ENCODE data around the gene SFI1.
"Not testable (repeated sequence)": the region's sequence is repeated elsewhere in the genome, so short reads cannot be mapped to it uniquely, and the experiment has no call there.

Gene SFI1

GRCh38 chr22:31493355-31493754, 3.0 kb upstream of the SFI1 start:
- H3K9me3 ChIP-seq (ENCODE audit: insufficient read depth, low read depth, low read length); H3K27ac ChIP-seq (ENCODE audit: low read length); H3K4me3 ChIP-seq (ENCODE audit: low read length); H3K9ac ChIP-seq (ENCODE audit: low read depth, low read length); H3K36me3 ChIP-seq (ENCODE audit: insufficient read depth, low read depth, low read length): not testable (repeated sequence)
- peaks cover 14% of the 10 kb centered on the region for H3K4me1 ChIP-seq (ENCODE audit: insufficient read depth, low read length)
- peaks cover 18% of the 10 kb centered on the region; the same call in 1 of the 2 replicates for H3K27me3 ChIP-seq (ENCODE audit: insufficient read depth, low read length)

- Histone ChIP-seq H3K27ac (ENCODE audit: low read length) (no peak overlapping the region), H3K9ac (ENCODE audit: low read depth, low read length) (peak overlapping the region; percentile 77; the same call in 1 of the 2 replicates), H3K9me3 (ENCODE audit: insufficient read depth, low read depth, low read length) (peaks cover 4% of the 10 kb centered on the region; the same call in 1 of the 2 replicates), H3K36me3 (ENCODE audit: insufficient read depth, low read depth, low read length) (no peaks in the 10 kb centered on the region), H3K4me3 (ENCODE audit: low read length) (peak overlapping the region; percentile 76), H3K4me1 (ENCODE audit: insufficient read depth, low read length) (peaks cover 11% of the 10 kb centered on the region; the same call in 1 of the 2 replicates), H3K27me3 (ENCODE audit: insufficient read depth, low read length) (peaks cover 18% of the 10 kb centered on the region; the same call in 1 of the 2 replicates)
These were observed 993 bp upstream of the SFI1 start for GRCh38 chr22:31495343-31495742.

- Histone ChIP-seq H3K4me1 (ENCODE audit: insufficient read depth, low read length) (peaks cover 5% of the 10 kb centered on the region; the same call in 1 of the 2 replicates), H3K9ac (ENCODE audit: low read depth, low read length) (peak overlapping the region; percentile 77; the same call in 1 of the 2 replicates), H3K36me3 (ENCODE audit: insufficient read depth, low read depth, low read length) (no peaks in the 10 kb centered on the region), H3K27ac (ENCODE audit: low read length) (no peak overlapping the region), H3K4me3 (ENCODE audit: low read length) (peak overlapping the region; percentile 76), H3K27me3 (ENCODE audit: insufficient read depth, low read length) (peaks cover 18% of the 10 kb centered on the region; the same call in 1 of the 2 replicates), H3K9me3 (ENCODE audit: insufficient read depth, low read depth, low read length) (peaks cover 4% of the 10 kb centered on the region; the same call in 1 of the 2 replicates)
These were observed 405 bp downstream of the SFI1 start for GRCh38 chr22:31496735-31497146.

- H3K36me3 ChIP-seq (ENCODE audit: insufficient read depth, low read depth, low read length) = no peaks in the 10 kb centered on the region
- no peak overlapping the region for H3K27ac ChIP-seq (ENCODE audit: low read length)
- peaks cover 4% of the 10 kb centered on the region; the same call in 1 of the 2 replicates for H3K9me3 ChIP-seq (ENCODE audit: insufficient read depth, low read depth, low read length)
- peaks cover 5% of the 10 kb centered on the region; the same call in 1 of the 2 replicates for H3K4me1 ChIP-seq (ENCODE audit: insufficient read depth, low read length)
- H3K9ac ChIP-seq (ENCODE audit: low read depth, low read length) = peak overlapping the region; percentile 77; the same call in 1 of the 2 replicates
- H3K27me3 ChIP-seq (ENCODE audit: insufficient read depth, low read length) = peaks cover 12% of the 10 kb centered on the region; the same call in 1 of the 2 replicates
- H3K4me3 ChIP-seq (ENCODE audit: low read length) = peak overlapping the region; percentile 76
These were observed 1.0 kb downstream of the SFI1 start for GRCh38 chr22:31497148-31497938.

GRCh38 chr22:31501738-31502137, 5.4 kb downstream of the SFI1 start:
- Histone ChIP-seq H3K4me1 (ENCODE audit: insufficient read depth, low read length) (peaks cover 5% of the 10 kb centered on the region; the same call in 1 of the 2 replicates), H3K27ac (ENCODE audit: low read length) (no peak overlapping the region), H3K36me3 (ENCODE audit: insufficient read depth, low read depth, low read length) (no peaks in the 10 kb centered on the region), H3K9me3 (ENCODE audit: insufficient read depth, low read depth, low read length) (peaks cover 4% of the 10 kb centered on the region; the same call in 1 of the 2 replicates), H3K27me3 (ENCODE audit: insufficient read depth, low read length) (peaks cover 10% of the 10 kb centered on the region; the same call in 1 of the 2 replicates), H3K4me3 (ENCODE audit: low read length) (no peak overlapping the region), H3K9ac (ENCODE audit: low read depth, low read length) (no peak overlapping the region)

- Histone ChIP-seq H3K9me3 (ENCODE audit: insufficient read depth, low read depth, low read length) (0 out of 2 replicates have a peak, but pooled peaks cover 3% of the 10 kb centered on the region), H3K36me3 (ENCODE audit: insufficient read depth, low read depth, low read length) (no peaks in the 10 kb centered on the region), H3K9ac (ENCODE audit: low read depth, low read length) (no peak overlapping the region), H3K4me1 (ENCODE audit: insufficient read depth, low read length) (no peaks in the 10 kb centered on the region), H3K27ac (ENCODE audit: low read length) (no peak overlapping the region), H3K4me3 (ENCODE audit: low read length) (no peak overlapping the region), H3K27me3 (ENCODE audit: insufficient read depth, low read length) (no peaks in the 10 kb centered on the region)
These were observed 7.1 kb downstream of the SFI1 start for GRCh38 chr22:31503211-31503964.

GRCh38 chr22:31504282-31504681, 7.9 kb downstream of the SFI1 start:
- H3K9ac ChIP-seq (ENCODE audit: low read depth, low read length) = no peak overlapping the region
- H3K4me1 ChIP-seq (ENCODE audit: insufficient read depth, low read length) = no peaks in the 10 kb centered on the region
- no peaks in the 10 kb centered on the region for H3K27me3 ChIP-seq (ENCODE audit: insufficient read depth, low read length)
- H3K36me3 ChIP-seq (ENCODE audit: insufficient read depth, low read depth, low read length) = no peaks in the 10 kb centered on the region
- 0 out of 2 replicates have a peak, but pooled peaks cover 3% of the 10 kb centered on the region for H3K9me3 ChIP-seq (ENCODE audit: insufficient read depth, low read depth, low read length)
- no peak overlapping the region for H3K27ac ChIP-seq (ENCODE audit: low read length)
- H3K4me3 ChIP-seq (ENCODE audit: low read length) = no peak overlapping the region

- H3K27ac ChIP-seq (ENCODE audit: low read length); H3K4me1 ChIP-seq (ENCODE audit: insufficient read depth, low read length); H3K36me3 ChIP-seq (ENCODE audit: insufficient read depth, low read depth, low read length); H3K27me3 ChIP-seq (ENCODE audit: insufficient read depth, low read length); H3K9me3 ChIP-seq (ENCODE audit: insufficient read depth, low read depth, low read length); H3K4me3 ChIP-seq (ENCODE audit: low read length); H3K9ac ChIP-seq (ENCODE audit: low read depth, low read length): not testable (repeated sequence)
These were observed 11.2 kb downstream of the SFI1 start for GRCh38 chr22:31507517-31507916.

- Histone ChIP-seq H3K27me3 (ENCODE audit: insufficient read depth, low read length) (no peaks in the 10 kb centered on the region), H3K9ac (ENCODE audit: low read depth, low read length) (no peak overlapping the region), H3K9me3 (ENCODE audit: insufficient read depth, low read depth, low read length) (0 out of 2 replicates have a peak, but pooled peaks cover 3% of the 10 kb centered on the region), H3K36me3 (ENCODE audit: insufficient read depth, low read depth, low read length) (no peaks in the 10 kb centered on the region), H3K4me1 (ENCODE audit: insufficient read depth, low read length) (no peaks in the 10 kb centered on the region), H3K4me3 (ENCODE audit: low read length) (no peak overlapping the region), H3K27ac (ENCODE audit: low read length) (no peak overlapping the region)
These were observed 12.2 kb downstream of the SFI1 start for GRCh38 chr22:31508536-31508935.

- H3K9me3 ChIP-seq (ENCODE audit: insufficient read depth, low read depth, low read length) = 0 out of 2 replicates have a peak, but pooled peaks cover 3% of the 10 kb centered on the region
- no peaks in the 10 kb centered on the region for H3K36me3 ChIP-seq (ENCODE audit: insufficient read depth, low read depth, low read length)
- H3K4me3 ChIP-seq (ENCODE audit: low read length) = no peak overlapping the region
- H3K27ac ChIP-seq (ENCODE audit: low read length) = no peak overlapping the region
- no peaks in the 10 kb centered on the region for H3K4me1 ChIP-seq (ENCODE audit: insufficient read depth, low read length)
- no peak overlapping the region for H3K9ac ChIP-seq (ENCODE audit: low read depth, low read length)
- no peaks in the 10 kb centered on the region for H3K27me3 ChIP-seq (ENCODE audit: insufficient read depth, low read length)
These were observed 12.9 kb downstream of the SFI1 start for GRCh38 chr22:31509061-31509762.

- Histone ChIP-seq H3K27ac (ENCODE audit: low read length) (no peak overlapping the region), H3K4me1 (ENCODE audit: insufficient read depth, low read length) (peaks cover 6% of the 10 kb centered on the region), H3K27me3 (ENCODE audit: insufficient read depth, low read length) (no peaks in the 10 kb centered on the region), H3K9ac (ENCODE audit: low read depth, low read length) (no peak overlapping the region), H3K4me3 (ENCODE audit: low read length) (no peak overlapping the region), H3K9me3 (ENCODE audit: insufficient read depth, low read depth, low read length) (no peaks in the 10 kb centered on the region), H3K36me3 (ENCODE audit: insufficient read depth, low read depth, low read length) (no peaks in the 10 kb centered on the region)
These were observed 23.7 kb downstream of the SFI1 start for GRCh38 chr22:31520051-31520450.

All from iPS-20b (cell line).